Measurements from ENCODE around the gene FUBP3. TPM values are rescaled to one million over a fixed set of nuclear protein-coding genes. Genes with fewer than 3 reads are reported as not detected.

FUBP3 gene, protein sequence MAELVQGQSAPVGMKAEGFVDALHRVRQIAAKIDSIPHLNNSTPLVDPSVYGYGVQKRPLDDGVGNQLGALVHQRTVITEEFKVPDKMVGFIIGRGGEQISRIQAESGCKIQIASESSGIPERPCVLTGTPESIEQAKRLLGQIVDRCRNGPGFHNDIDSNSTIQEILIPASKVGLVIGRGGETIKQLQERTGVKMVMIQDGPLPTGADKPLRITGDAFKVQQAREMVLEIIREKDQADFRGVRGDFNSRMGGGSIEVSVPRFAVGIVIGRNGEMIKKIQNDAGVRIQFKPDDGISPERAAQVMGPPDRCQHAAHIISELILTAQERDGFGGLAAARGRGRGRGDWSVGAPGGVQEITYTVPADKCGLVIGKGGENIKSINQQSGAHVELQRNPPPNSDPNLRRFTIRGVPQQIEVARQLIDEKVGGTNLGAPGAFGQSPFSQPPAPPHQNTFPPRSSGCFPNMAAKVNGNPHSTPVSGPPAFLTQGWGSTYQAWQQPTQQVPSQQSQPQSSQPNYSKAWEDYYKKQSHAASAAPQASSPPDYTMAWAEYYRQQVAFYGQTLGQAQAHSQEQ
- 67.9 TPM for polyA plus RNA-seq
- long read RNA-seq, donor 1, partial matches to known transcripts = 0 of 5 reads
- long read RNA-seq, donor 1, other reads (novel, unspliced or antisense) = 0 of 5 reads
- long read RNA-seq, donor 2, transcript FUBP3-201 (19 exons, 3,124 nt) = major isoform, 7 of 7 reads
- long read RNA-seq, donor 2, partial matches to known transcripts = 0 of 7 reads
- long read RNA-seq, donor 2, other reads (novel, unspliced or antisense) = 0 of 7 reads
- long read RNA-seq, donor 3 = 0 reads
- long read RNA-seq, donor 4, partial matches to known transcripts = 0 of 1 reads
- long read RNA-seq, donor 4, other reads (novel, unspliced or antisense) = 0 of 1 reads
- long read RNA-seq, donor 5, partial matches to known transcripts = 0 of 5 reads
- long read RNA-seq, donor 5, other reads (novel, unspliced or antisense) = 0 of 5 reads
- long read RNA-seq, donor 6, transcript FUBP3-201 (19 exons, 3,124 nt) = major isoform, 5 of 7 reads
- long read RNA-seq, donor 6, partial matches to known transcripts = 0 of 7 reads
- long read RNA-seq, donor 6, other reads (novel, unspliced or antisense) = 0 of 7 reads
- long read RNA-seq, donor 7, partial matches to known transcripts = 0 of 2 reads
- long read RNA-seq, donor 7, other reads (novel, unspliced or antisense) = 0 of 2 reads
- long read RNA-seq, donor 8, transcript FUBP3-201 (19 exons, 3,124 nt) = major isoform, 6 of 9 reads
- long read RNA-seq, donor 8, partial matches to known transcripts = 0 of 9 reads
- long read RNA-seq, donor 8, other reads (novel, unspliced or antisense) = 0 of 9 reads
- long read RNA-seq, donor 9, partial matches to known transcripts = 0 of 3 reads
- long read RNA-seq, donor 9, other reads (novel, unspliced or antisense) = 0 of 3 reads
- long read RNA-seq, donor 10, transcript FUBP3-201 (19 exons, 3,124 nt) = major isoform, 6 of 24 reads
- long read RNA-seq, donor 10, partial matches to known transcripts = 14 of 24 reads
- long read RNA-seq, donor 10, other reads (novel, unspliced or antisense) = 0 of 24 reads
- long read RNA-seq, donor 11, partial matches to known transcripts = 0 of 3 reads
- long read RNA-seq, donor 11, other reads (novel, unspliced or antisense) = 0 of 3 reads

DNA sequence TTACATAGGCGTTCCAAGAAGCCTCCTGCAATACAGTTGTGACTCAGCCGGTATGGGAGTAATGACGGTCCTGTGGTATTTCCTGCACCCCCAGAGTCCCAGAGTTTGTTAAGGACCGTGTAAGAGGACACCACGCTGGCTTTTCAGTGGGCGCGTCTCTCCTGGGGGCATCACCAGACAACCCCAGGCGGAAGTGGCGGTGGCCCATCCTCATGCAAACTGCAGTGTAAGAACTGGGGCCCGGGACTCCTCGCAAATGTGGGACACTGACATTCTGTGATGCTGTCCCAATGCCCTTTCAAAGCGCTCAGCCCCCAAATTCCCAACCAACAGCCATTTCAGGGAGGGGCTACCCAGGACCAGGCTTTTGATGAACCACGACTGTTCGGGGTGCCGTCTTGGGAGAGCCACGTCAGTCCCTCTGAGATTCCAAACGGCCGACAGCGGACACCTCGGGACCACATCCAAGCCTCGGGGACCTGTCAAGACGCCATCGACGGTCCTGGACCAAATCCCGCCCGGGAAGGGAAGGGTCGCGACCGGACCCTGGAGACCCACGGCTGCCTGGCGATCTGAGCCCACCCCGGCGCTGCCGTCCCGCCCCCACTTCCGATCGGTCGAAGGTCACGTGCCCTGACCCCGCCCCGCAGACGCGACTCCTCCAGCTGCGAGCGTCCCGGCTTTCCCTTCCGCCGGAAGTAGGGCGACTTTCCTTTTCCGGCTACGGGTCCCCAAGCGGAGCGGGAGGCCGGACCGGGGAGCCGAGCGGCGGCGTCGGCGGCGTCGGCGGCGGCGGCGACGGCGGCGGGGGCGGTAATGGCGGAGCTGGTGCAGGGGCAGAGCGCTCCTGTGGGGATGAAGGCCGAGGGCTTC lies at the start of gene FUBP3:
FUBP3 (plus strand) TSS at position 713 of the 873 bp plus-strand sequence; CDS start at position 817, 104 bp downstream.
- peaks cover 4% of the 10 kb centered on the region for H3K4me1 ChIP-seq (ENCODE audit: control insufficient read depth, insufficient read depth, low read length)
- peak within 1 kb of the TSS; percentile 94 for H3K27ac ChIP-seq (ENCODE audit: low read length)
- no peaks in the 10 kb centered on the region for H3K9me3 ChIP-seq (ENCODE audit: control insufficient read depth, low read depth, low read length)
- no peaks in the 10 kb centered on the region for H3K27me3 ChIP-seq (ENCODE audit: control insufficient read depth, insufficient read depth, low read length)
- no CpG with 5 or more reads among the region's 74 CpGs for WGBS (ENCODE audit: insufficient coverage, low lambda C conversion rate)
- H3K36me3 ChIP-seq (ENCODE audit: control insufficient read depth, insufficient read depth, low read length) = peaks cover 6% of the 10 kb centered on the region
- DNase-seq = peak; percentile 90 to 95
- H3K4me3 ChIP-seq (ENCODE audit: low read length) = peak within 1 kb of the TSS; percentile 99

GRCh38 chr9:130530938-130531337 lies 48.4 kb upstream of the FUBP3 start:
- no CpG with 5 or more reads among the region's 9 CpGs for WGBS (ENCODE audit: insufficient coverage, low lambda C conversion rate)
- no peaks in the 10 kb centered on the region for H3K9me3 ChIP-seq (ENCODE audit: control insufficient read depth, low read depth, low read length)
- no peak for DNase-seq

GRCh38 chr9:130531670-130532069 lies 47.7 kb upstream of the FUBP3 start:
- WGBS (ENCODE audit: insufficient coverage, low lambda C conversion rate) = no CpG with 5 or more reads among the region's 8 CpGs
- Histone ChIP-seq H3K27ac (ENCODE audit: low read length) (no peak overlapping the region), H3K4me1 (ENCODE audit: control insufficient read depth, insufficient read depth, low read length) (no peaks in the 10 kb centered on the region), H3K27me3 (ENCODE audit: control insufficient read depth, insufficient read depth, low read length) (peaks cover 28% of the 10 kb centered on the region), H3K9me3 (ENCODE audit: control insufficient read depth, low read depth, low read length) (no peaks in the 10 kb centered on the region), H3K4me3 (ENCODE audit: low read length) (no peak overlapping the region), H3K36me3 (ENCODE audit: control insufficient read depth, insufficient read depth, low read length) (no peaks in the 10 kb centered on the region)
- no peak for DNase-seq

More at GRCh38 chr9:130530938-130531337, 48.4 kb upstream of the FUBP3 start:
- no peaks in the 10 kb centered on the region for H3K4me1 ChIP-seq (ENCODE audit: control insufficient read depth, insufficient read depth, low read length)
- peaks cover 20% of the 10 kb centered on the region for H3K27me3 ChIP-seq (ENCODE audit: control insufficient read depth, insufficient read depth, low read length)
- H3K27ac ChIP-seq (ENCODE audit: low read length) = no peak overlapping the region
- no peak overlapping the region for H3K4me3 ChIP-seq (ENCODE audit: low read length)
- H3K36me3 ChIP-seq (ENCODE audit: control insufficient read depth, insufficient read depth, low read length) = no peaks in the 10 kb centered on the region

- H3K4me3 ChIP-seq (ENCODE audit: low read length) = no peak overlapping the region
- no peak overlapping the region for H3K27ac ChIP-seq (ENCODE audit: low read length)
- peaks cover 36% of the 10 kb centered on the region for H3K27me3 ChIP-seq (ENCODE audit: control insufficient read depth, insufficient read depth, low read length)
- H3K4me1 ChIP-seq (ENCODE audit: control insufficient read depth, insufficient read depth, low read length) = no peaks in the 10 kb centered on the region
- no peak for DNase-seq
- no peaks in the 10 kb centered on the region for H3K36me3 ChIP-seq (ENCODE audit: control insufficient read depth, insufficient read depth, low read length)
- H3K9me3 ChIP-seq (ENCODE audit: control insufficient read depth, low read depth, low read length) = no peaks in the 10 kb centered on the region
- WGBS (ENCODE audit: insufficient coverage, low lambda C conversion rate) = no CpG with 5 or more reads among the region's 10 CpGs
These were observed 46.8 kb upstream of the FUBP3 start for GRCh38 chr9:130532426-130533080.

DNA sequence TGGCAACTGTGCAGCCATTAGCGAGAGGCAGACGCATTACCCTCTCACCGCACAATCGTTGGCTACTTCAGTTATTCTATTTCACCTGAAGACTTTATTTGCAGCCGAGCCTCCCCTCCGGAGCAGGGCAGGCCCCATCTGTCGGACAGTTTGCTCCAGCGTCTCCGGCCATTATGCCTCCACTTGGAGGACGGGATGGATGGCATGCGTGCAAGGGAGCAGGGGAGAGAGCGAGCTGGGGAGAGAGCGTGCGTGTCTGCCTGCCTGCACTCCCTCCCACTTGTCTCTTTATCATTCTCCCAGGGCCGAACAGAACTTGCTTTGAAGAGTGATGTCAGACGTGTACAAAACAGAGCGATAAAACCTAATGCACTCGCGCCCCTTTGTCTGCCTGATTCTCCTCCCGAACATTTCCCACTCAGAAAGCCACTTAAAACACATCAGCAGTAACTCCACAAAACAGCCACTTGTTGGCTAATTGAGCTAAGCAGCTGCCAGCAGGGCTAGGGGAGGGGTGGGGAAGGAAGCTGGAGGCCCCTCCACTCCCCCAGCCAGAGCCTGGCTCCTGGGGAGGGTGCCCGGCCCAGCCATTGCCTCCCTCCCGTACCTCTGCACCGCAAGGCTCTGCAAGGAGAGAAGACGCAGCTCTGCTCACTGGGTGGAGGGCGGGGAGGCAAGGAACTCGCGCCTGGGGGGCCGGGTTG lies 43.4 kb upstream of the FUBP3 start:
- peaks cover 63% of the 10 kb centered on the region for H3K27me3 ChIP-seq (ENCODE audit: control insufficient read depth, insufficient read depth, low read length)
- no peak overlapping the region for H3K4me3 ChIP-seq (ENCODE audit: low read length)
- H3K27ac ChIP-seq (ENCODE audit: low read length) = no peak overlapping the region
- DNase-seq = peak; percentile 15 to 43
- H3K4me1 ChIP-seq (ENCODE audit: control insufficient read depth, insufficient read depth, low read length) = no peaks in the 10 kb centered on the region
- H3K36me3 ChIP-seq (ENCODE audit: control insufficient read depth, insufficient read depth, low read length) = no peaks in the 10 kb centered on the region
- no peaks in the 10 kb centered on the region for H3K9me3 ChIP-seq (ENCODE audit: control insufficient read depth, low read depth, low read length)
- WGBS (ENCODE audit: insufficient coverage, low lambda C conversion rate) = no CpG with 5 or more reads among the region's 28 CpGs

DNA sequence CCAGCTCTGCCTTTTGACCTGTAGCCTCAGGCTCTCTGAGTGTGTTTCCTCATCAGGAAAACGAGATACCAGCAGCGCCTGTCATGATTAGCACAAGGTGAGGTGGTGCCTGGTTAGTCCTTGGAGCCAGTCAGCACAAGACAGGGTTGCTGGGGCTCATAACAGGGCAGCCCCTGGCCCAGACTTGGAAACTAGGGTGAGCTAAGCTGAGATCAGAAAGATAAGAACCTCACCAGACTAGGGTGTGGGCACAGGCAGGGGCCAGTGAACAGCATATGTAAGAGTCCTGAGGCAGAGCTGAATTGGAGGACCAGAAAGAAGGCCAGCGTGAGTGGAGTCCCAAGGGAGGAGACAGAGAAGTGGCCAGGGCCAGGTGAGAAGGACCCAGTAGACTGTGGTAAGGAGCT lies 42.7 kb upstream of the FUBP3 start:
- Histone ChIP-seq H3K27me3 (ENCODE audit: control insufficient read depth, insufficient read depth, low read length) (peaks cover 66% of the 10 kb centered on the region), H3K9me3 (ENCODE audit: control insufficient read depth, low read depth, low read length) (no peaks in the 10 kb centered on the region), H3K36me3 (ENCODE audit: control insufficient read depth, insufficient read depth, low read length) (no peaks in the 10 kb centered on the region), H3K4me3 (ENCODE audit: low read length) (no peak overlapping the region), H3K27ac (ENCODE audit: low read length) (no peak overlapping the region), H3K4me1 (ENCODE audit: control insufficient read depth, insufficient read depth, low read length) (no peaks in the 10 kb centered on the region)
- no CpG with 5 or more reads among the region's 3 CpGs for WGBS (ENCODE audit: insufficient coverage, low lambda C conversion rate)
- DNase-seq = no peak

DNA sequence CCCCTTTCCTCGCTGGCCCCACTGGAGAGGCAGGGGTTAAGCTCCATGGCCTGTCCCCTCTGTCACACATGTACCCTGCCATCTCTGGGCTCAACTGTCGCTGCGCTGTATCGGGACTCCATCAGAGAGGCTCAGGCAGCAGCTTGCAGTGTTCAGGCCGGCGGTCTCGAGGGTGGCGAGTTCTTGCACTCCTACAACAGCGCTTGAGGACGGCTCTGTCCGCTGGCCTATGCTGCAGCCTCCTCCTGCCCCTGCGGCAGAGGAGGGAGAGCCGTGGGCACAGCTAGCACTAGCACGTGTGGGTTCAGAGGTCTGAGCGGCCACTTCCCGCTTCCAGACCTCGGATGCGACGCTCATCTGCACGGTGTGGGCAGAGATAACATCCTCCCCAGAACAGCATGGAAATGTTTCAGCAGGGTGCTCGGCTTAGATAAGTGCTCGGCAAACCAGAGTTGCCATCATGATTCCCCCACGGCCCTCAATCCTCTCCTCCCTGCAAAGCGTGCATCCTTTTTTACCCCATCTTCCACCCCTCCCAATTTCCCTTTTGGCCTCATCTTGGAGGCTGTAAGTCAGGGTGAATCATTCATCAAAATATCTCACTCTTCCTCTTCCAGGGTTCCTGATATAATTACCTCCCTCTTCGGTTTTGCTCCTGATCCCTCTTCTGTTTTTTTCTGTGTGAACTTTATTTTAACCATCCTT lies 41.9 kb upstream of the FUBP3 start:
- peaks cover 73% of the 10 kb centered on the region for H3K27me3 ChIP-seq (ENCODE audit: control insufficient read depth, insufficient read depth, low read length)
- no peak for DNase-seq
- no peaks in the 10 kb centered on the region for H3K9me3 ChIP-seq (ENCODE audit: control insufficient read depth, low read depth, low read length)
- no peaks in the 10 kb centered on the region for H3K36me3 ChIP-seq (ENCODE audit: control insufficient read depth, insufficient read depth, low read length)
- 15% methylated on average over 1 of the region's 25 CpGs for WGBS (ENCODE audit: insufficient coverage, low lambda C conversion rate)
- no peak overlapping the region for H3K27ac ChIP-seq (ENCODE audit: low read length)
- no peaks in the 10 kb centered on the region for H3K4me1 ChIP-seq (ENCODE audit: control insufficient read depth, insufficient read depth, low read length)
- no peak overlapping the region for H3K4me3 ChIP-seq (ENCODE audit: low read length)

Measured in large intestine (tissue), 12 donors.